CD14-positive monocyte (primary cell): ENCODE results near the gene SNHG17. TPM values are rescaled to one million over a fixed set of nuclear protein-coding genes. Genes with fewer than 3 reads are reported as not detected.
A peak's percentile ranks its signal among the peaks of the same experiment; 100 is the strongest.
"Not testable (repeated sequence)": the region's sequence is repeated elsewhere in the genome, so short reads cannot be mapped to it uniquely, and the experiment has no call there.

ENCODE experiments used
- DNase-seq, 3 donors: peaks; one replicate each; pipeline ENCODE4 v3.0.0-alpha.2; 2011 to 2022
- H2AFZ ChIP-seq: 2 replicates; pipeline ENCODE4 v1.6.0; 2012; ENCODE audit warnings: mild to moderate bottlenecking, low read depth, low read length, inconsistent platforms; ENCODE audit not compliant: insufficient read depth, poor library complexity, severe bottlenecking
- H3K27ac ChIP-seq, 2 donors: 1 replicate in 1 of 2; 2 replicates in 1 of 2; pipeline ENCODE4 v1.5.1; 2012 to 2013; ENCODE audit warnings: low read length in 2 of 2, control low read depth in 1 of 2, inconsistent platforms in 1 of 2, low read depth in 1 of 2, mild to moderate bottlenecking in 1 of 2
- H3K27me3 ChIP-seq, 2 donors: one replicate each; pipeline versions ENCODE4 v1.6.0 to v1.6.1; 2011 to 2013; ENCODE audit warnings: low read length in 2 of 2; ENCODE audit not compliant: control insufficient read depth in 2 of 2, insufficient read depth in 2 of 2
- H3K36me3 ChIP-seq, 2 donors: replicated peaks in 1 of 2; 1 replicate in 1 of 2; 2 replicates in 1 of 2; pipeline versions ENCODE4 v1.5.1 to v1.6.1; 2012 to 2013; ENCODE audit warnings: low read length in 2 of 2, control low read depth in 1 of 2, inconsistent platforms in 1 of 2, mild to moderate bottlenecking in 1 of 2; ENCODE audit not compliant: insufficient read depth in 2 of 2, control insufficient read depth in 1 of 2
- H3K4me1 ChIP-seq, 2 donors: 1 replicate in 1 of 2; 2 replicates in 1 of 2; pipeline versions ENCODE4 v1.5.1 to v1.6.1; 2012 to 2013; ENCODE audit warnings: low read length in 2 of 2, control low read depth in 1 of 2, inconsistent platforms in 1 of 2, mild to moderate bottlenecking in 1 of 2, moderate library complexity in 1 of 2; ENCODE audit not compliant: insufficient read depth in 2 of 2, control insufficient read depth in 1 of 2
- H3K4me2 ChIP-seq: replicated peaks from 2 replicates; pipeline ENCODE3; 2012; ENCODE audit warnings: low read length, moderate library complexity, mild to moderate bottlenecking; ENCODE audit not compliant: poor library complexity, severe bottlenecking; ENCODE audit errors: extremely low read depth
- H3K4me3 ChIP-seq, 3 experiments: fragments of 200-600 bp in 1 of 3; sonication (generic) in 1 of 3; replicated peaks in 1 of 3; 1 replicate in 2 of 3; 2 replicates in 1 of 3; pipeline ENCODE4 v1.5.1; 2011 to 2013; ENCODE audit warnings: low read length in 3 of 3, mild to moderate bottlenecking in 3 of 3, control low read depth in 2 of 3, low read depth in 2 of 3, inconsistent platforms in 1 of 3, moderate library complexity in 1 of 3
- H3K79me2 ChIP-seq: 2 replicates; pipeline ENCODE4 v1.6.0; 2012; ENCODE audit warnings: mild to moderate bottlenecking, control low read depth, inconsistent platforms, low read length, moderate library complexity; ENCODE audit not compliant: insufficient read depth
- H3K9ac ChIP-seq: 2 replicates; pipeline ENCODE4 v1.6.0; 2017; ENCODE audit warnings: low read length, mild to moderate bottlenecking; ENCODE audit not compliant: insufficient read depth, poor library complexity, severe bottlenecking
- H3K9me3 ChIP-seq, 2 donors: replicated peaks in 1 of 2; 1 replicate in 1 of 2; 2 replicates in 1 of 2; pipeline versions ENCODE4 v1.5.1 to v1.6.1; 2012 to 2013; ENCODE audit warnings: low read length in 2 of 2, control low read depth in 1 of 2; ENCODE audit not compliant: control insufficient read depth in 1 of 2, insufficient read depth in 1 of 2
- H4K20me1 ChIP-seq: 2 replicates; pipeline ENCODE4 v1.6.0; 2012; ENCODE audit warnings: mild to moderate bottlenecking, low read length, control low read depth, moderate library complexity; ENCODE audit not compliant: insufficient read depth
- H3K27ac Mint-ChIP-seq, 7 donors: one replicate each; pipeline ENCODE4 v1.8.0; 2020; ENCODE audit warnings: mild to moderate bottlenecking in 7 of 7, mixed read lengths in 7 of 7, moderate library complexity in 6 of 7, inconsistent platforms in 2 of 7
- H3K27me3 Mint-ChIP-seq, 3 donors: one replicate each; pipeline ENCODE4 v1.8.0; 2021 to 2022; ENCODE audit warnings: low read depth in 3 of 3, mild to moderate bottlenecking in 3 of 3, mixed read lengths in 3 of 3, moderate library complexity in 3 of 3, inconsistent platforms in 1 of 3
- H3K36me3 Mint-ChIP-seq, 2 donors: one replicate each; pipeline ENCODE4 v1.8.0; 2020; ENCODE audit warnings: mixed read lengths in 2 of 2, inconsistent platforms in 1 of 2, mild to moderate bottlenecking in 1 of 2
- H3K4me1 Mint-ChIP-seq: one replicate; pipeline ENCODE4 v1.8.0; 2020; ENCODE audit warnings: mild to moderate bottlenecking, mixed read lengths
- H3K4me3 Mint-ChIP-seq, 2 donors: one replicate each; pipeline ENCODE4 v1.8.0; 2020; ENCODE audit warnings: mild to moderate bottlenecking in 2 of 2, mixed read lengths in 2 of 2, moderate library complexity in 1 of 2
- H3K9me3 Mint-ChIP-seq, 7 donors: one replicate each; pipeline ENCODE4 v1.8.0; 2020 to 2022; ENCODE audit warnings: mixed read lengths in 7 of 7, mild to moderate bottlenecking in 6 of 7, moderate library complexity in 6 of 7, inconsistent platforms in 2 of 7
- WGBS: methylation state at CpG from one replicate; pipeline ENCODE4 v1.1.5; 2013; ENCODE audit warnings: missing lambda C conversion rate; ENCODE audit not compliant: insufficient coverage; 5-methylcytosine and 5-hydroxymethylcytosine counted together
- intact Hi-C, 2 donors: fragments of 100-400 bp; cut with micrococcal nuclease; formaldehyde crosslinking; loops; one replicate each; pipeline versions ENCODE4 v1.15.0 to v1.15.1; 2023
- polyA plus RNA-seq, 3 donors: library from polyadenylated mRNA; depleted of rRNA in 1 of 3; unstranded in 2 of 3; stranded (reverse) in 1 of 3; fragments of 300-500 nt in 2 of 3; fragments of >200 nt in 1 of 3; fragmentation: Illumina TruSeq in 2 of 3; gene quantifications; 1 replicate in 2 of 3; 2 replicates in 1 of 3; pipeline ENCODE4 v1.2.3, GENCODE V29; 2012 to 2021
- TF ChIP-seq, protein P1 (sequence below): fragments of 200-600 bp; IDR thresholded peaks from one replicate; pipeline ENCODE4 v1.8.0; 2022; ENCODE audit warnings: antibody characterized with exemption, mild to moderate bottlenecking

Gene SNHG17
- polyA plus RNA-seq, 3 donors = 10.1 to 32.4 (median 29.2) TPM

DNA sequence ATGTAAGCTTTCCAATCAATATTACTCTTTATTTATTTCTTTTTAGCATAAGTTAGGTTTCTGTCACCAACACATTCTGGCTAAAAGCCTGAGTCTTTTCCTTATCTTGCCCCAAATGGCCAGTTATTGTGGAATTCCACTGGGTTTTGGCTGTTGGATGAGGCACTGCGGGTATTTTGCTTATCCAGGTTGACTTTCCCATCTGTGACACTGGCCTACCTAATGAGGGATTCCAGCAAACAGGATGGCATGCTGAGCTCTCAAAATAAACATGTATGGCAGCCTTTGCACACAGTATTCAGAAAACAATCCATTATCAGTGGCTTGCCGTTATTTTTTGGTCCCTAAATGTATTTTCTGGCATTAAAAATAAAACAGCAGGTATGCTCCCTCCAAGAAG, 31.0 kb upstream of the SNHG17 start:
- no peak overlapping the region for H2AFZ ChIP-seq
- H3K4me1 Mint-ChIP-seq = no peaks in the 10 kb centered on the region
- 100% methylated on average over 1 of the region's 2 CpGs for WGBS

DNA sequence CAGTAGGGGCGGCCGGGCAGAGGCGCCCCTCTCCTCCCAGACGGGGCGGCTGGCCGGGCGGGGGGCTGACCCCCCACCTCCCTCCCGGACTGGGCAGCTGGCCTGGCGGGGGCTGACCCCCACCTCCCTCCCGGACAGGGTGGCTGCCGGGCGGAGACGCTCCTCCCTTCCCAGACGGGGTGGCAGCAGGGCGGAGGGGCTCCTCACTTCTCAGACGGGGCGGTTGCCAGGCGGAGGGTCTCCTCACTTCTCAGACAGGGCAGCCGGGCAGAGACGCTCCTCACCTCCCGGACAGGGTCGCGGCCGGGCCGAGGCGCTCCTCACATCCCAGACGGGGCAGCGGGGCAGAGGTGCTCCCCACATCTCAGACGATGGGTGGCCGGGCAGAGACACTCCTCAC, 26.4 kb upstream of the SNHG17 start:
- H3K4me1 ChIP-seq, H3K27me3 ChIP-seq, H3K9ac ChIP-seq, H3K4me3 ChIP-seq, DNase-seq, H3K4me1 Mint-ChIP-seq, H3K4me2 ChIP-seq, H3K79me2 ChIP-seq, H3K36me3 ChIP-seq, H3K9me3 ChIP-seq, H3K36me3 Mint-ChIP-seq, H4K20me1 ChIP-seq, H3K27ac ChIP-seq, H3K4me3 Mint-ChIP-seq, H3K27ac Mint-ChIP-seq, H2AFZ ChIP-seq, intact Hi-C loops, H3K27me3 Mint-ChIP-seq: not testable (repeated sequence)
- peaks cover 0 to 11% (median 6%) of the 10 kb centered on the region in 7 donors for H3K9me3 Mint-ChIP-seq
- 94% methylated on average over 7 of the region's 30 CpGs for WGBS

More for the DNA sequence above, 31.0 kb upstream of the SNHG17 start:
- H3K4me3 Mint-ChIP-seq = no peak overlapping the region
- Histone ChIP-seq H3K4me1 (no peaks in the 10 kb centered on the region), H4K20me1 (no peaks in the 10 kb centered on the region), H3K4me2 (no peak overlapping the region), H3K9me3 (peaks cover 0 to 3% of the 10 kb centered on the region in 2 donors), H3K27me3 (no peaks in the 10 kb centered on the region), H3K9ac (no peak overlapping the region), H3K79me2 (no peaks in the 10 kb centered on the region), H3K36me3 (no peaks in the 10 kb centered on the region), H3K4me3 (no peak overlapping the region), H3K27ac (no peak overlapping the region)
- H3K9me3 Mint-ChIP-seq = peaks cover 3 to 15% (median 10%) of the 10 kb centered on the region in 7 donors
- intact Hi-C loops = no loop called here
- no peak overlapping the region for H3K27ac Mint-ChIP-seq
- no peak for DNase-seq
- TF ChIP-seq, protein P1, sequence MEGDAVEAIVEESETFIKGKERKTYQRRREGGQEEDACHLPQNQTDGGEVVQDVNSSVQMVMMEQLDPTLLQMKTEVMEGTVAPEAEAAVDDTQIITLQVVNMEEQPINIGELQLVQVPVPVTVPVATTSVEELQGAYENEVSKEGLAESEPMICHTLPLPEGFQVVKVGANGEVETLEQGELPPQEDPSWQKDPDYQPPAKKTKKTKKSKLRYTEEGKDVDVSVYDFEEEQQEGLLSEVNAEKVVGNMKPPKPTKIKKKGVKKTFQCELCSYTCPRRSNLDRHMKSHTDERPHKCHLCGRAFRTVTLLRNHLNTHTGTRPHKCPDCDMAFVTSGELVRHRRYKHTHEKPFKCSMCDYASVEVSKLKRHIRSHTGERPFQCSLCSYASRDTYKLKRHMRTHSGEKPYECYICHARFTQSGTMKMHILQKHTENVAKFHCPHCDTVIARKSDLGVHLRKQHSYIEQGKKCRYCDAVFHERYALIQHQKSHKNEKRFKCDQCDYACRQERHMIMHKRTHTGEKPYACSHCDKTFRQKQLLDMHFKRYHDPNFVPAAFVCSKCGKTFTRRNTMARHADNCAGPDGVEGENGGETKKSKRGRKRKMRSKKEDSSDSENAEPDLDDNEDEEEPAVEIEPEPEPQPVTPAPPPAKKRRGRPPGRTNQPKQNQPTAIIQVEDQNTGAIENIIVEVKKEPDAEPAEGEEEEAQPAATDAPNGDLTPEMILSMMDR = no peak
- H3K36me3 Mint-ChIP-seq = no peaks in the 10 kb centered on the region
- peaks cover 0 to 3% (median 2%) of the 10 kb centered on the region in 3 donors for H3K27me3 Mint-ChIP-seq

DNA sequence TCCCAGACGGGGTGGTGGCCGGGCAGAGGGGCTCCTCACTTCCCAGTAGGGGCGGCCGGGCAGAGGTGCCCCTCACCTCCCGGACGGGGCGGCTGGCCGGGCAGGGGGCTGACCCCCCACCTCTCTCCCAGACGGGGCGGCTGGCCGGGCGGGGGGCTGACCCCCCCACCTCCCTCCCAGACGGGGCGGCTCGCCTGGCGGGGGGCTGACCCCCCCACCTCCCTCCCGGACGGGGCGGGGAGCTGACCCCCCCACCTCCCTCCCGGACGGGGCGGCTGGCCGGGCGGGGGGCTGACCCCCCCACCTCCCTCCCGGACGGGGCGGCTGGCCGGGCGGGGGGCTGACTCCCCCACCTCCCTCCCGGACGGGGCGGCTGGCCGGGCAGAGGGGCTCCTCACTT, 26.0 kb upstream of the SNHG17 start:
- H3K9me3 ChIP-seq, intact Hi-C loops, H3K36me3 Mint-ChIP-seq, H3K27me3 ChIP-seq, H3K4me1 Mint-ChIP-seq, H3K27ac Mint-ChIP-seq, H3K27ac ChIP-seq, DNase-seq, H3K4me2 ChIP-seq, H4K20me1 ChIP-seq, H3K36me3 ChIP-seq, H3K27me3 Mint-ChIP-seq, H3K4me3 ChIP-seq, H2AFZ ChIP-seq, H3K4me3 Mint-ChIP-seq, H3K9ac ChIP-seq, H3K4me1 ChIP-seq, H3K79me2 ChIP-seq: not testable (repeated sequence)
- peaks cover 0 to 11% (median 6%) of the 10 kb centered on the region in 7 donors for H3K9me3 Mint-ChIP-seq
- WGBS = no CpG with 5 or more reads among the region's 33 CpGs

DNA sequence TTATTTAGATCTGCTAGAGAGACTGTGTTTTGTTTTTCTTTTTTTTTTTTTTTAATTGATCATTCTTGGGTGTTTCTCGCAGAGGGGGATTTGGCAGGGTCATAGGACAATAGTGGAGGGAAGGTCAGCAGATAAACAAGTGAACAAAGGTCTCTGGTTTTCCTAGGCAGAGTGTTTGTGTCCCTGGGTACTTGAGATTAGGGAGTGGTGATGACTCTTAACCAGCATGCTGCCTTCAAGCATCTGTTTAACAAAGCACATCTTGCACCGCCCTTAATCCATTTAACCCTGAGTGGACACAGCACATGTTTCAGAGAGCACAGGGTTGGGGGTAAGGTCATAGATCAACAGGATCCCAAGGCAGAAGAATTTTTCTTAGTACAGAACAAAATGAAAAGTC, 25.5 kb upstream of the SNHG17 start:
- H4K20me1 ChIP-seq, H3K4me1 Mint-ChIP-seq, H2AFZ ChIP-seq, DNase-seq, H3K79me2 ChIP-seq, H3K4me3 Mint-ChIP-seq, H3K4me2 ChIP-seq, intact Hi-C loops, H3K4me3 ChIP-seq, H3K9me3 ChIP-seq, H3K27me3 ChIP-seq, H3K27ac ChIP-seq, H3K9ac ChIP-seq, H3K27me3 Mint-ChIP-seq, H3K36me3 ChIP-seq, H3K4me1 ChIP-seq, H3K36me3 Mint-ChIP-seq: not testable (repeated sequence)
- WGBS = no CpG with 5 or more reads among the region's 2 CpGs
- Mint-ChIP-seq H3K27ac (peak overlapping the region in 1 of 7 donors; percentile 53), H3K9me3 (peaks cover 0 to 11% (median 6%) of the 10 kb centered on the region in 7 donors)
